MM.1S (cell line): ENCODE results near the gene GK2.

Experiments used
- EZH2 ChIP-seq: fragments of 300-600 bp; sonication (generic); optimal IDR thresholded peaks from 2 replicates; pipeline ENCODE3; 2017; ENCODE audit warnings: low read depth, mild to moderate bottlenecking, antibody characterized with exemption, low read length, mixed read lengths
- EZH2phosphoT487 ChIP-seq: fragments of 300-600 bp; sonication (generic); IDR thresholded peaks from 2 replicates; pipeline ENCODE4 v1.6.1; 2018; ENCODE audit warnings: antibody characterized with exemption, low read length
- TF ChIP-seq, protein P1 (sequence below): fragments of 300-600 bp; sonication (generic); IDR thresholded peaks from 2 replicates; pipeline ENCODE4 v1.5.1; 2016; ENCODE audit warnings: antibody characterized with exemption, low read length, mixed read lengths

- TF ChIP-seq, protein P1, sequence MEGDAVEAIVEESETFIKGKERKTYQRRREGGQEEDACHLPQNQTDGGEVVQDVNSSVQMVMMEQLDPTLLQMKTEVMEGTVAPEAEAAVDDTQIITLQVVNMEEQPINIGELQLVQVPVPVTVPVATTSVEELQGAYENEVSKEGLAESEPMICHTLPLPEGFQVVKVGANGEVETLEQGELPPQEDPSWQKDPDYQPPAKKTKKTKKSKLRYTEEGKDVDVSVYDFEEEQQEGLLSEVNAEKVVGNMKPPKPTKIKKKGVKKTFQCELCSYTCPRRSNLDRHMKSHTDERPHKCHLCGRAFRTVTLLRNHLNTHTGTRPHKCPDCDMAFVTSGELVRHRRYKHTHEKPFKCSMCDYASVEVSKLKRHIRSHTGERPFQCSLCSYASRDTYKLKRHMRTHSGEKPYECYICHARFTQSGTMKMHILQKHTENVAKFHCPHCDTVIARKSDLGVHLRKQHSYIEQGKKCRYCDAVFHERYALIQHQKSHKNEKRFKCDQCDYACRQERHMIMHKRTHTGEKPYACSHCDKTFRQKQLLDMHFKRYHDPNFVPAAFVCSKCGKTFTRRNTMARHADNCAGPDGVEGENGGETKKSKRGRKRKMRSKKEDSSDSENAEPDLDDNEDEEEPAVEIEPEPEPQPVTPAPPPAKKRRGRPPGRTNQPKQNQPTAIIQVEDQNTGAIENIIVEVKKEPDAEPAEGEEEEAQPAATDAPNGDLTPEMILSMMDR, result no peak
- TF ChIP-seq EZH2 (no peak), EZH2phosphoT487 (no peak)
Observed at GRCh38 chr4:79446145-79446544, 38.1 kb upstream of the GK2 start.
